Choroid plexus epithelial cell (primary cell): ENCODE measurements around the gene ALDH18A1.

ENCODE experiments used
- DNase-seq: peaks from one replicate; pipeline ENCODE4 v3.0.0-alpha.2; 2010; ENCODE audit warnings: low read depth
- H3K4me3 ChIP-seq: 2 replicates; pipeline ENCODE4 v1.5.1; 2011; ENCODE audit warnings: low read depth, mild to moderate bottlenecking, control low read depth, low read length, moderate library complexity
- CTCF ChIP-seq: conservative IDR thresholded peaks from 2 replicates; pipeline ENCODE4 v1.5.1; 2011; ENCODE audit warnings: low read depth, mild to moderate bottlenecking, control low read depth, inconsistent platforms, low read length, moderate library complexity

Gene ALDH18A1

GRCh38 chr10:95661818-95662217, 5.3 kb upstream of the ALDH18A1 start:
- no peak overlapping the region for H3K4me3 ChIP-seq
- TF ChIP-seq CTCF, result no peak
- peak; percentile 63 for DNase-seq

- TF ChIP-seq CTCF, result no peak
- no peak overlapping the region for H3K4me3 ChIP-seq
- peak; percentile 50 for DNase-seq
Measured at GRCh38 chr10:95660283-95660682, 3.8 kb upstream of the ALDH18A1 start.

- no peak for DNase-seq
- no peak for TF ChIP-seq CTCF
- peak overlapping the region; percentile 92 for H3K4me3 ChIP-seq
Measured at GRCh38 chr10:95657250-95657649, 739 bp upstream of the ALDH18A1 start.

- no peak for TF ChIP-seq CTCF
- peak overlapping the region; percentile 92 for H3K4me3 ChIP-seq
- DNase-seq, result peak; percentile 43
Measured at GRCh38 chr10:95655571-95656290, 780 bp downstream of the ALDH18A1 start.

GRCh38 chr10:95653895-95654294, 2.6 kb downstream of the ALDH18A1 start:
- H3K4me3 ChIP-seq, result no peak overlapping the region
- DNase-seq, result no peak
- no peak for TF ChIP-seq CTCF

- DNase-seq, result no peak
- no peak for TF ChIP-seq CTCF
- no peak overlapping the region for H3K4me3 ChIP-seq
Measured at GRCh38 chr10:95651346-95652060, 5.0 kb downstream of the ALDH18A1 start.

GRCh38 chr10:95650232-95650631, 6.3 kb downstream of the ALDH18A1 start:
- H3K4me3 ChIP-seq, result no peak overlapping the region
- TF ChIP-seq CTCF, result no peak
- no peak for DNase-seq
